HFF-Myc (cell line): ENCODE results near the gene FDXACB1.

Experiments
- DNase-seq: peaks from one replicate; pipeline ENCODE4 v3.0.0-alpha.2; 2011; ENCODE audit warnings: low read depth; ENCODE audit errors: extremely low read depth
- H3K4me3 ChIP-seq: replicated peaks from 2 replicates; pipeline ENCODE4 v1.5.1; 2011; ENCODE audit warnings: low read depth, mild to moderate bottlenecking, control low read depth, low read length
- CTCF ChIP-seq: IDR thresholded peaks from 2 replicates; pipeline ENCODE4 v1.5.1; 2012; ENCODE audit warnings: mild to moderate bottlenecking, low read depth, low read length, control low read depth; ENCODE audit errors: missing control alignments

The FDXACB1 gene

GRCh38 chr11:111913997-111914396, 35.0 kb upstream of the FDXACB1 start:
- DNase-seq, result no peak
- H3K4me3 ChIP-seq, result no peak overlapping the region
- no peak for TF ChIP-seq CTCF

GRCh38 chr11:111913031-111913861, 34.3 kb upstream of the FDXACB1 start:
- H3K4me3 ChIP-seq, result no peak overlapping the region
- no peak for DNase-seq
- TF ChIP-seq CTCF, result no peak

GRCh38 chr11:111912535-111912934, 33.6 kb upstream of the FDXACB1 start, which contains the start of gene HSPB2:
TSS of gene HSPB2 (plus strand) at chr11:111912734. CDS start at chr11:111912830, 96 bp downstream.
- DNase-seq, result no peak
- no peak for TF ChIP-seq CTCF
- H3K4me3 ChIP-seq, result no peak within 1 kb of the TSS

- H3K4me3 ChIP-seq, result no peak within 1 kb of the TSS
- peak; percentile 36 for DNase-seq
- no peak for TF ChIP-seq CTCF
These were observed 32.8 kb upstream of the FDXACB1 start, which contains the start of gene CRYAB for GRCh38 chr11:111911563-111912401. TSS of gene CRYAB (minus strand) at chr11:111911770. CDS start at chr11:111911724, 46 bp downstream.

GRCh38 chr11:111910676-111911562, 32.0 kb upstream of the FDXACB1 start:
- no peak overlapping the region for H3K4me3 ChIP-seq
- DNase-seq, result no peak
- no peak for TF ChIP-seq CTCF

GRCh38 chr11:111909378-111909777, 30.4 kb upstream of the FDXACB1 start:
- no peak for DNase-seq
- no peak overlapping the region for H3K4me3 ChIP-seq
- no peak for TF ChIP-seq CTCF
